GM19238 (cell line): ENCODE data around the gene PRSS50.
A peak's percentile ranks its signal among the peaks of the same experiment; 100 is the strongest.

Source experiments
- DNase-seq: peaks from one replicate; pipeline ENCODE4 v3.0.0; 2011; ENCODE audit warnings: low spot score; ENCODE audit not compliant: insufficient read length

The PRSS50 gene

GRCh38 chr3:46670891-46671427, 46.7 kb downstream of the PRSS50 start:
- DNase-seq: no peak

GRCh38 chr3:46670000-46670890, 47.4 kb downstream of the PRSS50 start:
- DNase-seq: no peak

- DNase-seq: no peak
Measured at GRCh38 chr3:46669191-46669999, 48.3 kb downstream of the PRSS50 start.

GRCh38 chr3:46668591-46668990, 49.1 kb downstream of the PRSS50 start:
- no peak for DNase-seq

- peak; percentile 0 for DNase-seq
Measured at GRCh38 chr3:46668116-46668515, 49.6 kb downstream of the PRSS50 start.

- no peak for DNase-seq
Measured at GRCh38 chr3:46667657-46668056, 50.0 kb downstream of the PRSS50 start.

GRCh38 chr3:46667061-46667621, 50.5 kb downstream of the PRSS50 start:
- DNase-seq: no peak

- peak; percentile 4 for DNase-seq
Measured at GRCh38 chr3:46666453-46666845, 51.2 kb downstream of the PRSS50 start.

GRCh38 chr3:46665763-46666452, 51.8 kb downstream of the PRSS50 start:
- DNase-seq: no peak

GRCh38 chr3:46664971-46665762, 52.5 kb downstream of the PRSS50 start:
- peak; percentile 0 for DNase-seq

- DNase-seq: no peak
Measured at GRCh38 chr3:46664188-46664970, 53.3 kb downstream of the PRSS50 start.

- peak; percentile 2 for DNase-seq
Measured at GRCh38 chr3:46663591-46664135, 54.0 kb downstream of the PRSS50 start.

GRCh38 chr3:46662771-46663551, 54.7 kb downstream of the PRSS50 start:
- DNase-seq: no peak
